ENCODE results near the gene FMN1.

The FMN1 gene

DNA sequence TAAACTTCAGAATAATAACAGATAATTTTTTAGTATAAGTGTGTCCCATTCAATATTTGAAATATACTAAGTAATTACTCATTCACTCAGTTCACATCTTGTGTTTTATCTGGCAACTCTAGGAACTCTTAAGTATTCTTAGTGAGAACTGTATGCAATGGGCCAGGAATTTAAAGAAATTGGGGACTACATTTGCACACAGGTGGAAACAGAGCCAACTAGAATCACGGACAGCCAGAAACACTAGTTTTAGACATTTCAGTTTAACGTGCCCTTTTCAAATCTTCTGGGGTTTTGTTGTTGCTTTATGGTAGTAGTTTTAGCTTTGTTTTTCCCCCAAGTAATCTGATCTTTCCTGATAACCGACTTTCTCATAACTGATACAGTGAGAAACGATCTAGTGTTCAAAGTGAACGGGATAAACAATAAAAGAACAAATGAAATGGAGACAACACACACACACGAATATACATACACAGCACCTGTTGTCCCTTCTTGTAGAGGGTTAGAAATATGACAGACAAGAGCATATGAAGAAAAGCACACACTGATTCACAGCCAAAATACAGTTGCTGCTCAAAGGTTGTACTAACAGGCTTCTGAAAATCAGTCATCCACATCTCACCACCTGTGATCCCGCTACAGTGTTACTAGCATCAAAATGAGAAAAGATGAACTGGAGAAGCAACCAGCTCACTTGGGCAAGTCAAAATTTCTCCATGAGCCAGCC lies 167.0 kb downstream of the FMN1 start:
- no peak for TF ChIP-seq ZFX (IDR thresholded peaks at IDR 0.05)
- TF ChIP-seq, protein P1, sequence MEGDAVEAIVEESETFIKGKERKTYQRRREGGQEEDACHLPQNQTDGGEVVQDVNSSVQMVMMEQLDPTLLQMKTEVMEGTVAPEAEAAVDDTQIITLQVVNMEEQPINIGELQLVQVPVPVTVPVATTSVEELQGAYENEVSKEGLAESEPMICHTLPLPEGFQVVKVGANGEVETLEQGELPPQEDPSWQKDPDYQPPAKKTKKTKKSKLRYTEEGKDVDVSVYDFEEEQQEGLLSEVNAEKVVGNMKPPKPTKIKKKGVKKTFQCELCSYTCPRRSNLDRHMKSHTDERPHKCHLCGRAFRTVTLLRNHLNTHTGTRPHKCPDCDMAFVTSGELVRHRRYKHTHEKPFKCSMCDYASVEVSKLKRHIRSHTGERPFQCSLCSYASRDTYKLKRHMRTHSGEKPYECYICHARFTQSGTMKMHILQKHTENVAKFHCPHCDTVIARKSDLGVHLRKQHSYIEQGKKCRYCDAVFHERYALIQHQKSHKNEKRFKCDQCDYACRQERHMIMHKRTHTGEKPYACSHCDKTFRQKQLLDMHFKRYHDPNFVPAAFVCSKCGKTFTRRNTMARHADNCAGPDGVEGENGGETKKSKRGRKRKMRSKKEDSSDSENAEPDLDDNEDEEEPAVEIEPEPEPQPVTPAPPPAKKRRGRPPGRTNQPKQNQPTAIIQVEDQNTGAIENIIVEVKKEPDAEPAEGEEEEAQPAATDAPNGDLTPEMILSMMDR (conservative IDR thresholded peaks at IDR 0.05): no peak
- H3K27ac ChIP-seq: no peak overlapping the region

DNA sequence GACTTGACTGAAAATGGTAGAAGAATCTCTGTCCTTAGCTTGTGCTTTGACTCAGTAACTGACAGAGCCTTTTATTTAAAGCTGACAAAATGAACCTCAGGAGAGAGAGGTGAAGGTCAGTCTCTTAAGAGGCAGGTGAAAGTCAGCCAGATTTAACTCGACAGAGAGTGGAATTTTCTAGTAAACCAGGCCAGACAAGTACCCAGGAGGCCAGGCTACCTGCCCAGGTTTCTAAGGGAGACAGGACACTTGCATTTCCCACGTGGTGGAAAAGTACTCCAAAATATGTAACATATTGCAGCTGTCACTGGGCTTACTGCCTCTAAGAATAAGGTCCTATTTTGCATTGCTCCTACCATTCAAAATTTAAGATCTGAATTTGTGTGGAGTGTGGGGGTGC lies 167.9 kb downstream of the FMN1 start:
- no peak overlapping the region for H3K27ac ChIP-seq
- TF ChIP-seq, protein P1 (conservative IDR thresholded peaks at IDR 0.05): no peak
- no peak for TF ChIP-seq ZFX (IDR thresholded peaks at IDR 0.05)

DNA sequence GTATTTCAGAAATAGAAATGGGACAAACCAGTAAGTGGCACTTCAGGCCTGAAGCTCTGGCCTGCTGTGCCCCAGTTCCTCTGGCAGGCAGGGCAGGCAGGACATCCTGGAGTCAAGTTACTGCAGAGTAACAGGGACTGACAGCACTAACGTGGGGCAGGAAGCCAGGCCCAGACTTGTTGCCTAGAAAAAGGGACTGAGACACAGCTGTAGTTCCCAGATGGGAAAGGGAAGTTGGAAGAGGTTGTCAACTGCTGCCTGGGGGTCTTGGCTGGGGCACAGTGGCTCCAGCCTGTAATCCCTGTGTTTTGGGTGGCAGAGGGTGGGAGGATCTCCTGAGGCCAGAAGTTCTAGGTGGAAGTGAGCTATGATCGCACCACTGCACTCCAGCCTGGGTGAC lies 171.9 kb downstream of the FMN1 start:
- no peak for TF ChIP-seq ZFX (IDR thresholded peaks at IDR 0.05)
- TF ChIP-seq, protein P1 (conservative IDR thresholded peaks at IDR 0.05): no peak
- H3K27ac ChIP-seq: peak overlapping the region; percentile 57

DNA sequence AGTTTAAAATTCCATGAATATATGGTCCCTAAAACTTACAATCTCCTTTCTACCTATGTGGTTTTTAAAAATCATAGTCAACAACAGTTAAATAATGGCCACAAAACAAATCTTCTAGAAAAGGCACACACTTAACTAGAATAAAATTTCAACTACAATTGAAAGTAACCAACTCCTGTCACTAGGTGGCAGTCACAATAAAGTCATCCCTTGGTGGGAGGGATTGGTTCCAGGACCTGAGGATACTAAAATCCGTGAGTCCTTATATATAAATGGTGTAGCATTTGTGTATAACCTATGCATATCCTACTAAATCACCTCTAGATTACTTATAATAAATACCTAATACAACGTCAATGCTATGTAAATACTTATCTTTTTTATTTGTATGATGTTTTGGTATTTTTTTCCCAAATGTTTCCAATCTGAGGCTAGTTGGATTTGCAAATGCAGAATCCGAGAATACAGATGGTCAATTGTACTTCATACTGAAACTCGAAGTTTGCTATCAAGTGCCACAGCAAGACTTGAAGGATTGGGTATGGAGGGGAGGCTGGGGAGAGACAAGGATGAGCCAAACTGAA lies 172.6 kb downstream of the FMN1 start:
- TF ChIP-seq, protein P1 (conservative IDR thresholded peaks at IDR 0.05): peak; percentile 85
- no peak for TF ChIP-seq ZFX (IDR thresholded peaks at IDR 0.05)
- peak overlapping the region; percentile 57 for H3K27ac ChIP-seq

DNA sequence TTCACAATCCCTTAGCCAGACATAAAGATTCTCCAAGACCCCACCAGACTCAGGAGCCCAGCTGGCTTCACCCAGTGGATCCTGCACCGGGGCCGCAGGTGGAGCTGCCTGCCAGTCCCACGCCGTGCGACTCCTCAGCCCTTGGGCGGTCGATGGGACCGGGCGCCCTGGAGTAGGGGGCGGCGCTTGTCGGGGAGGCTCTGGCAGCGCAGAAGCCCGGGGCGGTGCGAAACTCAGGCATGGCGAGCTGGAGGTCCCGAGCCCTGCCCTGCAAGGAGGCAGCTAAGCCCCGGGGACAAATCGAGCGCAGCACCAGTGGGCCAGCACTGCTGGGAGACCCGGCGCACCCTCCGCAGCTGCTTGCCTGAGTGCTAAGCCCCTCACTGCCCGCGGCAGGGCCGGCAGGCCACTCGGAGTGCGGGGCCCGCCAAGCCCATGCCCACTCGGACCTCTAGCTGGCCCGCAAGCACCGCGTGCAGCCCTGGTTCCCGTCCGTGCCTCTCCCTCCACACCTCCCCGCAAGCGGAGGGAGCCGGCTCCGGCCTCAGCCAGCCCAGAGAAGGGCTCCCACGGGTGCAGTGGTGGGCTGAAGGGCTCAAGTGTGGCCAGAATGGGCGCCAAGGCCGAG lies 175.0 kb downstream of the FMN1 start:
- no peak for TF ChIP-seq ZFX (IDR thresholded peaks at IDR 0.05)
- TF ChIP-seq, protein P1 (conservative IDR thresholded peaks at IDR 0.05): no peak
- no peak overlapping the region for H3K27ac ChIP-seq

DNA sequence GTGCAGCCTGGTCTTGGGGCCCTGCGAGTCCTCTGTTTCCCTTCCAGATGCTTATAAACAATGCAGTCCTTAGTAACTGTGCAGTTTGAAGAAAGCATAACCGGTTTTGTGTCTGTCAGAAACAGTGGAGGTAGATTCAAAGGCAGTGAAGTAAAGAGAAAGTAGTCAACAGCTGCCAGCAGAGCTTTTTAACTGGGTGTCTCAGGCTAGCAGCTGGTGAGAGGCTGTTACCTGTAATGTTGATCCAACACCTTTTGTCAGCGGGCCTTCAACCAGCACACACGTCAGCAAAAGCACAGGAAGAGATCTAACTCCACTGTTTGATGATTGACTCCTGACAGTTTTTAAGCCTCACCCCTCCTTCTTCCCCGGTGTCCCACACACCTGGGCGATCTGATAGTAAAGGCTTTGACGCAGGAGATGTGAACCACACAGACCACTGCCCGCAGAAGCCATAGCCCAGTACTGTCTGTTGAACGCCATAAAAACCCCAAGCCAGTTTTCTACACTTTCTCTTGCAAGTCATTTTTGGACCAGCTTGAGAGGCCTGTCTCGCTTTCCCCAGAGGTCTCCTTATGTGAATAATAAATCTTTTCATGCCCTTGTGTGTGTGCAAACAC lies 178.0 kb downstream of the FMN1 start:
- H3K27ac ChIP-seq: no peak overlapping the region
- no peak for TF ChIP-seq ZFX (IDR thresholded peaks at IDR 0.05)
- TF ChIP-seq, protein P1 (conservative IDR thresholded peaks at IDR 0.05): no peak

DNA sequence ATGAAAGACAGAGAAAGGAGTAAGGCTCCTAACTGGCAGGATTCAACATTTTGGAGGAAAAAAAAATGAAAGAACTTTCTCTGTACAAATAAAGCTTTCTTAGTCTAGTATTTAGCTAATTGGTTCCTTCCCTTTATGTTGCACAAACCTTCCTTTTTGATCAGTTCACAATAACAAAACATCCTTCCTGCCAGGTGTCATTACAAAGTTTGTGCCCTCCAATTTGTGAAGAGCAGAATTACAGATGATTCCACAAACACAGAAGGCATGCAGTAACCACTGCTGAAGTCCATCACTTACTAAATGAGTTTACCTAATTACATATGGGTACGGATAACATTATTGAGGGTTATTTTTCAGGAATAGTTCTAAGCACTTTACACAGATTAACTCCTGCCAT lies 179.9 kb downstream of the FMN1 start:
- H3K27ac ChIP-seq: no peak overlapping the region
- no peak for TF ChIP-seq ZFX (IDR thresholded peaks at IDR 0.05)
- TF ChIP-seq, protein P1 (conservative IDR thresholded peaks at IDR 0.05): no peak

Measured in C4-2B (cell line).